ENCODE measurements around the gene CNTNAP5.

Gene CNTNAP5

DNA sequence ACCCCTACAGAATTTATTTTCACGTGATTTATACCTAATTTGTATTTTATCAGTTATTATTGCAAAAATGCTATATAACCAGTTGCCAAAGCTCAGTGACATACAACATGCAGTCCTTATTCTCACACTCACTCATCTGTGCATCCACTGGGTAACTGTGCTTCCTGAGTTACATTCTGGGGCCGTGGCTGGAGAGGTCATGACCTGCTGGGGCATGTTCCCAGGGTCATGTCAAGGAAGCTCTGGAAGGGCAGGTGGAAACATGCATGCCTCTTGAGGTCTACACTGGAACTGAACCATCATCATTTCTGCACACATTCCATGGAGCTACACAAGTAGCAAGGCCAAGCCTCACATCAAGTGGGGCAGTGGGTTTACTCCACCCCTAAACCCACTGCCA, 715.5 kb downstream of the CNTNAP5 start:
- no peak for DNase-seq

DNA sequence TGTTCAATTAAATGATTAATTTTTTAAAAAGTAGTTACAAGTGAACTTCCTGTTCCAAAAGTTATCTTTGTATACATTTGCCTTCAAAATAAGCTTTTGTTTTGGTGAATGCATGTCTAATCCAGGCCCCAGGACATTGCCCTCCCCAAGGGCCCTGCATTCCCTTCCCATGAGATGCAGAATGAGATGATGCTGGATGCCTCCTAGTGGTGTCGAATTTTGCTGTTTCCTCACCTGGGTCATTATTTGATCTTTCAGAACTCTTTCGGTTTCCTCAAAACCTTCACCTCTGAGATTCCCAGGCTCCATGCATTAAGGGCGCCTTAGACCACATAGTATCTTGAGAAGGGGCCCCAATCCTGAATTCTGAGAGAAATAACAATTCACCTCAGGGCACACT, 728.8 kb downstream of the CNTNAP5 start:
- no peak for DNase-seq

DNA sequence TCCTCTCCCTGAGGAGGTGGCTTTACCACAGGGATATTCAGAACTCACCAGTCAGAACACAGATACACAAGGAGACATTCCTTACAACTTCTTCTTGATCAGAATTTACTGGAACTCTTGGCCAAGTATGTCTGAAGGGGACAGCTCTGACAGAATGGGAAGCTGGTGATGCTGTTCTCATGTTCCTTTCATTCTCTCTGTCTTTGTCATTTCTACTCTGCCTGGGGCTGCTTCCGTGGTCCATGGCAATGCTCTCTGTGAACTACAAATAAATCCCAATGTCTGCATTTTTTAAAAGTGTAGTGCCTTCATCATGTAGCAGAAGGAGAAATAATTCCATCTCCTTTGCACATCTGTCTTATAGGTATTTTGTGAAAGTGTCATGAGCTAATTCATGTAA, 730.3 kb downstream of the CNTNAP5 start:
- DNase-seq = no peak

DNA sequence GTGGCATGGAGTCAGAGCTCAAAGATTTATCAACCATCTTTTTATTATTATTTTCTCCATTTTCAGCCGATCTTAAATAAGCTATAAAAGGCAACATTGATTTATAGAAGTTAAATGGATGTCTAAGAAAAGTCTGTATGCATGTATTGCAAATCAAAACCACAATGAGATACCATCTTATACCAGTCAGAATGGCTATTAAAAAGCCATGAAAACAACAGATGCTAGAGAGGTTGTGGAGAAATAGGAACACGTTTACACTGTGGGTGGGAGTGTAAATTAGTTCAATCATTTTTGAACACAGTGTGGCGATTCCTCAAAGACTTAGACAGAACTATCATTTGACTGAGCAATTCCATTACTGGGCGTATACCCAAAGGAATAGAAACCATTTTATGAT, 731.0 kb downstream of the CNTNAP5 start:
- DNase-seq = no peak

DNA sequence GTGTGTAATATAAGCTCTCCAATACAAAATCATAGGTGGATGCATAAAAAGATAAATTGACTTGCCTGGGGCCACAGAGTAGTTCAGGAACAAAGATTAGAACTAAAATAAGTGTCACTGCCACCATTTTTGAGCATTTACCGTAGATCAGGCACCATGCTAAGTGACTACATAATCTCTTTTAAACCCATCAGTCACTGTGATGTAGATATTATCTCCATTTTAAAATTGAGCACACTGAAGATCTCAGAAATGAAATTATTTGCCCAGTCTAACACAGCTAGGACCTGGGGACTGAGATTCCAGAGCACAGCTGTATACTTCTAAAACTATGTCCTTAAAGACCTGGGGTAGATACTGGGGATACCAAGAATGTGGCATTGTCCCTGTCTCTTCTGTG, 737.3 kb downstream of the CNTNAP5 start:
- no peak for DNase-seq

DNA sequence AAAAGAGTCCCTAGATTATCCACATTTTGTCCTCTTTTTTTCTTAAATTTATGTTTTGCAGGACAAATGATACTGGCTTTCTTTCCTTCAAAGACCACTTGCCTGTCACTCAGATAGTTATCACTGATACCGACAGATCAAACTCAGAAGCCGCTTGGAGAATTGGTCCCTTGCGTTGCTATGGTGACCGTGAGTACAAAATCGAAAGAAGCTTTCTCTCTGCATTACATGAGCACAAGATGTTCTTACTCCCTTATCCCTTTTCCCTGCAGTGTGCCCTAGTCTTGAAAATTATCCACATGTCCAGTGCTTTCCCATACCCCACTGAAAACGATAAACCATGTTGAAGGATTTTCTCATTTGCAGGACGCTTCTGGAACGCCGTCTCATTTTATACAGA, 738.5 kb downstream of the CNTNAP5 start:
- DNase-seq = no peak

DNA sequence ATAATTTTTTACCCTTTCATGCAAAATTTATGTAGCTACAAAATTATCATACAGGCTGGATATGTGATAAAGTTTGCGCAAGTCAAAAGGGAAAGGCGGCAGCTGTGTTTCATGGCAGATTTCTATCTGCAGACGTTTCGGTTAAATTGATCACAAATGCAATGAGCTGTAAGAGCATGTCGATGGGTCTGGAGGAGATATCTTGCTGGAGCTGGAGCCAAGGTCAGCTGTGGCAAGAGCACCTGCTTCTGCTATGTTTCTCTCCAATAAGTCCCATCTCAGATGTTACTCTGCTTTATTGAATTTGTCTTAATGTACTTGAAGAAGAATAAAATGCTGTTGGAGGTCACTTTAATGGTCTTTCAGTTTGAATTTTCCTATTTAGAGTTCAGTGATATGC, 749.7 kb downstream of the CNTNAP5 start:
- no peak for DNase-seq

DNA sequence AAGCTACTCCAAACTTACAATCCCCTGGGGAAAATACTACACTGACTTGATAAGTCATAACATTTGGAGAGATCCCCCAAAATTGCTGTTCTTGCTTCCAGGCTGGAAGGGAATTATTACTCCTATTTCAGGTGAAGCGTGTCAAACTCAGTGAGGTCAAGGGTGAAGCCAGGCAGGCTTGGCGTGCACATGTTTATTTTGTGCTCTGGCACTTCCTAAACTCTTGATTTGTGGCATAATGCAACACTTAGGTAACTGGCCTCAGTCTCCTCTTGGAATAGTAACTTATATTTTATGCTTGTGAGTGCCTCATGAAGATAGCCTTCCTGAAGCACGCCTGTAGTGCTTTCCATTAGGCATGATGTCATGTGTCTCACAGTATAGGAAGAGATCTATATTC, 751.2 kb downstream of the CNTNAP5 start:
- DNase-seq = no peak

DNA sequence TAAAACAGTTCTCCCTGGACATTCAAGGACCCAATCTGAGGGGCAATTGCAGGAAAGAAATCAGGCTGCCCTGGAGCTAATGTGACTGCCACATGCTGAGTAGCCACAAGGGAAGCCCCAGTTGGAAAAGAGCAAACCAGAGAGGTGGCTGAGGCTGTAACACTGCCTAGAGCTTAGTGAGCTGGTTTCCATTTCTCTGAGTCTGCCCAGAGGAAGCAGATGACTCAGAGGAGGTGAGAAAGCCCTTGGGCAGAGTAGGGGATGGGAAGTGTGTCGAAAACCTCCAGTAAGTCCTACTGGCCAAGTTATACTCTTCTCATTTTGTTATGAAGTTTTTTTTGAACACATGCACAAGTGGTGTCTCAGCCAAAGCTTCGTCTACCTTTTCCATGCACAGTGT, 753.0 kb downstream of the CNTNAP5 start:
- no peak for DNase-seq

DNA sequence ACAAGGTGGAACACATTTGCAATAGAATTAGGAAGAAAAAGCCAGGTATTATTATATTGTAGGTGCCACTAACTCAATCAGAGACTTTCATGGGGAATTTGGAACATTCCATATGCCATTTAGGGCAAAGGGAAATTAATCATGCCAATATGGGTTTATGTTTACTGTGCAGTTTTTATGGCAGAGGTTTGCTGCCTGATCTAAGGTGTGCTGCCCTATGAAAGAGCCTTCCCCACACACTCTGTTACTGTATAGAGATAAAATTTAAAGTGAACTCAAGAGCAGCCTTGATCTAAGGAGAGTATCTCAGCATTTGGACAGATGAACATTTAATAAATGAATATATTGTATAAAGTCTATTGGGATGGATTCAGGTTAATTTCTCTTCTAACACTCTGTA, 771.6 kb downstream of the CNTNAP5 start:
- DNase-seq = no peak

DNA sequence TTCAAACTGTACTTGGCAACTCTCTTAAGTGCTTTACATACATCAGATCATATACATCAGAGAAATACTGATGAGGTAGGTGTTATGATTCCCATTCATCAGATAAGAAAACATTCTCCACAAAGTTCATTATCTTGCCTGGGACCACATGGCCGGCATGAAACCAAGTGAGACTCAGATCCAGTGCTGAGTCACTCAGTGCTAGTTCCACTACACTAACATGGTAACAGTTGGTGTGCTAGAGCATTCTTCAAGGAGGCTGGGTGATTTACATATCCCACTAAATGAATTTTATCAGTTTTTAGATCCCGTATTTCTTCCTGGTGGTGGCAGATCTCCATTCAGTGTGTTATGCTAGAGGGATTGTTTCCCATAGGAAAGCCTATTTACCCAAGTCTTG, 772.0 kb downstream of the CNTNAP5 start:
- no peak for DNase-seq

DNA sequence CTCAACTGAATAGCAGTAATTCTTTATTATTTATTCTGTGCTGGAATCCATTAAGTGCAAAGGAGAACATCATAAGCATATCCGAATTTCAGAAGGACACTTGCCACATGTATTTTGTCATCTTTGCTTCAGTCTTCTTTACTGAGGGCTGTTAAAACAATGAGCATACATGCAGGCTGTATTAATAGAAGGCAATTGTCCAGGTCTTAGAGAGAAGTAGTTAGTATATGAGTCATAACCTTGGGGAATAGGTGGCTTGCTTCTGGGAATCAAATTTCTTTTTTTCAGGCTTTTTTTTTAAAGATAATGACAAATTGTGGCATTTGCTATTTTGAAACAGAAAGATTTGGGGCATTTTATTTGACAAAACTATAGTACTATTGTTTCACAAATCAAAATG, 773.5 kb downstream of the CNTNAP5 start:
- no peak for DNase-seq

DNA sequence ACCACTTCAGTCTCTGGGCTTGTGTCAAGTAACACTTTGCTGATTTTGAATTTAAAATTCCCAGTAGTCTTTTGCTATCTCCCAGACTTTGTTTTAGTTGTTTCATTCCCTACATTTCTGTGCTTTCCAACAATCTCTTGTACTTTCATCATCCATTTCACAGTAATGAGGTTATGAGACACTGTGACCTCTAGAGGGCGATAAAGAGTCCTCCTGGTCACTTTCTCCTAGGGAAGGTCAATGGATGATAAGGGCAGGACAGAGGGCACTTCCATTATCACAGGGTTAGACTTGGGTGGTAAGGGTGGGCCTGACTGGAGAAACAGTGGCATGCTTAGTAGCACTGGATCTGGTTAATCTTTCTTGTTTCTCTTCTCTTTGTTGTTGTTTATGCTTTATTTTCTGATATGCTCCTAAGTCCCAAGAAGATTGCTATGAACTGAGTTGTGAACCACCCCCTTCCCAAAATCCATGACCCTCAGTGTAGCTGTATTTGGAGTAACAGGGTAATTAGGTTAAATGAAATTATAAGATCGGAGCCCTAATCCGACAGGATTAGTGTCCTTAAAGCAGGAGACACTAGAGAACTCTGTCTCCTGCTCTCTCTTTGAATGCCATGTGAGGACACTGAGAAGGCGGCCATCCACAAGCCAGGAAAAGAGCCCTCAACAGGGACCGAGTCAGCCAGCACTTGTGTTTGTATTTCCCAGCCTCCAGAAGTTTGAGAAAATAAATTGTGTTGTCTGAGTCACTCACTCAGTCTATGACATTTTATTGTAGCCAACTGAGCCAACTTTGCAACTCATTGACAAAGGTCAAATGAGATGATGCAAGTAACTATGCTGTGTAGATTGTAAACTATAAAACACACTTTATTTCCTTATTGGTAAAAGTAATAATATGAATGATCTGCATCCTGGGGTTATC, 779.2 kb downstream of the CNTNAP5 start:
- peak; percentile 18 for DNase-seq

DNA sequence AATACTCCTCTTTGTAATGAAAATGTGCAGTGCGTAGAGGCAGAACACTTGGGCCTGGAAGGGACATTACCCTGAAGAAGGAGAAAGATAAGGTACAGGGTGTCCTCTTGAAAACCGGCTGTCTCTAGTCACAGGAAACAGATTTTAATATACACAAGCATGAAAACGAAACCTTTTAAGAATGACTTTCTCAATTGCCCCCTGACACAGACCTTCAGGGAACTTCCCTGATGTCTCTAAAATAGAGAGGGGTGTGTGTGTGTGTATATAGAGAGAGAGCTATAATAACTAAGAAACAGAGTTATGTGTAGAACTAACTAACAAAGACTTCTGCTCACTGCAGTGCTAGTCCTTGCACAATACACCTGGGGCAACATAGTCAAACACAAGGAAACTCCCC, 780.0 kb downstream of the CNTNAP5 start:
- DNase-seq = no peak

DNA sequence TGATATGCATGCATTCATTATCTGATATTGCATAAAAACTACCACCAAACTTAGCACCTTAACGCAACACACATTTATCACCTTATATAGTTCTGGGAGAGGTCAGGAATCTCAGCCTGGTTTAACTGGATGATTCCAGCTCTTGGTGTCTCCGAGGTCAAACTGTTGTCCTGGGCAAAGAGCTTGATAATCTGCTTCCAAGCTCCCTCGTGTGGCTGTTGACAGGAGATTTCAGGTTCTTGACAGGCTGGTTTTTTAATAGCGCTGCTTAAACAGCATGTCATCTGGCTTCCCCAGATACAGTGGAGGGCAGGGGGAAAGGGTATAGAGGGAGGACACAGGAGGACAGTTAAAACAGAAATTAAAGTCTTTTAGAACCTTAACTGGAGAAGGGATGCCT, 785.0 kb downstream of the CNTNAP5 start:
- DNase-seq = peak; percentile 26

DNA sequence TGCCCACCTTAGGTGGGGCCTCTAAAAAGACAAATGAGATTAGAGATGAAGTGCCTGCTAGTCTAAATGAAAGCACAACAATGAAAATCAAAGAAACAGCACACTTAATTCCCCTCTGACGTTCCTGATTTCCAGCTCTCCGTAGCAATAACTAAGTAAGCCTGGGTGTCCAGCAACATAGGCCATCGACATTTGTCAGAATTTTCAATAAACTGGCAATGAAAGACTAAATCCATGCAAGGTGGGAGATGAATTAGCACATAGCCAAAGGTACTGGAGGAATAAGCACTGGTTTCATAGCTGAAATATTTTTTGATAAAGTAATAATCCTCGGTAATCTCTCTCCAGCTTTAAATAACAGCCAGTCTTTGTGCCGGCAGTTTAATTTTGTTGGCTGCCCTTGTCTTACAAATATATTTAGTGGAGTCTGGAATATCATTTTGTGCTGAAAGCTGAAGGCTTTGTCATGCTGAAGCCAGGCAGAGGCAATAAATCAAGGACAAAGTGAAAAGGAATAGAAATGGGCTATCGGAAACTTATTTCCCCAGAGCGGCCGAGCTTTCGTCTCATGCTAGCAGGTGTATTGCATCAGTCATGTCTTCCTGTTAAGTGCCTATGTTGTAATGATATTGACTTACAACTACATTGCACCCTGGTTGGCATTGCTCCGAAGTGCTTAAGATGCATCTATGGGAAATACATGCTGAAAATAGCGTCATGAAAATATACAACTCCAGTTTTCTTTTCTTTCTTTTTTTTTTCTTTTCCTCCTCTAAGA, 790.1 kb downstream of the CNTNAP5 start:
- DNase-seq = no peak

DNA sequence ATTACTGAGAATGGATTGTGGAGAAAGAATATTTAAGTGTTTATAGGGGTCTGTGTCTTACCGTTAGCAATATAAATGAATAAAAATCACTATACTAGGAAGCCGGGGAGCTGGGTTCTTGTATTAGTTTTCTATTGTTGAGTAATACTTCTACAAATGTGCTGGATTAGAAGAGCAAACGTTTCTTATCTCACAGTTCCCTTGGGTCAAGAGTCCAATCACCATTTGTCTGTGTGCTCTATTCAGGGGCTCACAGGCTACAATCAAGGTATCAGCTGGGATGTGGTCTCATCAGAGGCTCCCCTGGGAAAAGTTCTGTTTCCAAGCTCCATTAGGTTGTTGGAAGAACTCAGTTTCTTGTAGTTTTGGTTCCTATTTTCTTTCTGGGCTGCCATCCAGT, 790.9 kb downstream of the CNTNAP5 start:
- DNase-seq = no peak

DNA sequence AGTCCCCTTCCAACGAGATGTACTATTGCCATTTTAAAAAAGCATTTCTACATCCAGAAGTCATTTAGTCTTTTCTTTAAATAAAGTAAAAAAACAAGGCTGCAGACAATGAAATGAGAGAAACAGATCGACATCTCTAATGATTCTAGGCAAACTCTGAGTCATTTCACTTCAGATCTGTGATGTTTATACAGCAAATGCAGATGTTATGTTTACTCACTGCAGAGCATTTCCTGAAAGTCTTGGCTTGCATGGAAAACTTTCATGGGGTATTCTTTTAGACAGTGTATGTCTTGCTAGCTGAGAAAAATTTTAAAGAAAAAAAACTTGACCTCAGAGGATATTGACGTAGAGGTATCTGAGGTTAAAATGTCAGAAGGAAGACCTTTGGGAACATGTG, 797.4 kb downstream of the CNTNAP5 start:
- DNase-seq = no peak

DNA sequence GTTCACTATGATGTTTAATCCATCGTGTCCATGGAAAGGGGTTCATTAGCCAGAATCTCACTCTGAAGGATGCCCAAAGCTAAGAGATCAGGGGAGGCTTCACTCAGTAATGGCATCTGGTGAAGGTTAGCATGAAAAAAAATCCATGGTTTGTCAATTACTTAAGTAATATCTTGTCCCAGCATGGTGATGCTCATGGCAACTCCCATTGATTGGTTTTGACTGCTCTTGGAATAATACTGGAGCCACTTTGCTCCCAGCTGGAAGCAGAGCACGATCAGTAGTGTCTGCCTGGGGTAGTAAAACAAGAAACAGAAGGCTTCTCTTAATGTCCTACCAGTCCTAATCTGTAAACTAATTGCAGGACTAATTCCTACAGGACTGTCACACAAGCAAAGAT, 799.4 kb downstream of the CNTNAP5 start:
- no peak for DNase-seq

DNA sequence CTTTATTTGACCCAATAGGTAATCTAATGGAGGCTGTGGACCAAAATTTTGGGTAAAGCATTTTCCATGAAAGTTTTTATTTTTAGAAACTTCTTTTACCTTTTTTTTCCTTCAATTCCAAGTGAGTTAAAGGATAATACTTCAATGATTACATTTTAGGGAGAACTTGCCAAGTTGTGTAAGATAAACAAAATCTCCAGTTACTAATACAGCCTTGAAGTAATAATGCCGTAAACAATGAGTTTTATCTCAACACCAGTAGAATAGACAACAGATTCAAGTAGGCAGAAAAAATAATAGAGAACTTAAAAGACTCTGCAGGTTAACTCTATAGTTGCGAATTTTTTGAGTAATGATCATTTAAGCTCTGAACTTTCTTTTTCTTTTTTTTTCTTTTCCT, 807.4 kb downstream of the CNTNAP5 start:
- no peak for DNase-seq

DNA sequence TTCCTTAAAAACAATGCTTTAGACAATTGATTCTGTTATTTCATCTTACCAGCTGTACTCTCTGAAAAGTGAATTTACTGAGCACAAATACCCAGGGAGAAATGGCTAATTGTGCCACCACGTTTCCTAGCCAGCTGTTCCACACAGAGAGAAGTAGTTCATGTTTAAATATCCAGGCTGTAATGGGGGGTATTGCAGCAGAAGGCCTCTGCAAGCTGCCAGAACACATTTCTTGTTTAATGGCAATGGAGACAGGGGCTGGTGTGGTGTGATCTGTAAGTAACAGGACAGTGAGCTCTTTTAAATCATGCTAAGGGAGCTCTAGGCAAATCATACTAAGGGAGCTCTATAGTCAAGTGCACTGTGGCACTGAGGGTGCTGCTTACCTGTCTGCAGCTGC, 809.2 kb downstream of the CNTNAP5 start:
- DNase-seq = no peak

DNA sequence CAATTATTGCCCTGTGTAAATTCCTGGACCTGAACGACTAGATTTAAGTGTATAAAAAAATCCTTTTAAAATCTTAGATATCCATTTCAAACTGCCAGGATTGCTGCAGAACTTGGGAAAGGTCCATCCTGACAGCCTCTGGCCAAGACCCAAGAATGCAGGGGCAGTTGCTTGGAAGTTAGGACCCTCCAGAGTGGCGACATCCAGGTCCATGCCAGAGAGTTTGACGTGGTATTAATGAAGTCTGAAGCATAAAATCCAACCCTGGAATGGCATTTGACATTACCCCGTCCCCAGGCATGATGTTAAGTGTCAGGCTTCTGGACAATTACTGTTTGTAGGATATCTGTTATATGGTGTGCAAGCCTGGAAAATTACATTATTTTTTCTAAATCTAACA, 810.2 kb downstream of the CNTNAP5 start:
- no peak for DNase-seq

DNA sequence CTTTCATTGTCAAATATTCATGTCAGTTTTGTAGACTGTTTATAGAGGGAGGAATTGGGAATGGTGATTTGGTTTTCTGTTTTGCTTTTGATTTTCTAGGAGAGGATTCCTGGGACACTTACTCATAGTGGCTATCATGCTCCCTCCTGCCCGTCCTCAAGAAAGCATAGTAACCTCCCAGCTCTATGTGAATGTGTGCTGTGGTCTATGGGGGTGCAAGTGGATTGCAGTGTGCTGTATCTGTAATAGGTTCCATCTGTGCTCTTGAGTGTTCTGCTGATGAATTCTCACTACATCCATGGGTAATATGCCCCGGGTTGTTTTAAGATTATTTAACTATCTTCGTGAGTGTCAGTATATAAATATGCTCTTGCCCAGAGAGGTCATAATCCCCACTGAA, 811.3 kb downstream of the CNTNAP5 start:
- no peak for DNase-seq

DNA sequence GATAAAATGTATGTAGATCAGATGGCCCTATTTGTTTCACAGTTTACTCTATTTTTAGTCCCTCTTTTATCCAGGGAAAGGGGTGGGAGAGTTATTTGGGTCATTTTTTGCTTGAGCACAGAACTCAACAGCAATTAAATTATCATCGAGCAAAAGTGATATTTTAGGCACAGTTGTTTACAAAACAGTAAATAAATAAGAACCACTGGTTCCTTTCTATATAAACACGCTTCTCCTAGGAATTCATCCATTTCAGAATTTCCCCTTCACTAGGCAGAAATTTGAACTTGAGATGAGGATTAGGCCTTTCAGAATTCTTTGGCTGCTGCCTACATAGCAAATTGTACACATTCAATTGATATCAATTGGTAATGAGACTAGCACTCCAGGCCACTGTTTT, 812.4 kb downstream of the CNTNAP5 start:
- DNase-seq = no peak
